ENCODE data around the gene SUPT6H.

- TF ChIP-seq ZNF695 (CRISPR knock-in tag; IDR thresholded peaks at IDR 0.05): no peak
- no peak for TF ChIP-seq ZNF282 (CRISPR knock-in tag; IDR thresholded peaks at IDR 0.05)
- TF ChIP-seq CREB1 (IDR thresholded peaks at IDR 0.05): no peak
- TF ChIP-seq CREB1 (CRISPR knock-in tag; IDR thresholded peaks at IDR 0.05): no peak
- TF ChIP-seq EZH2 (IDR thresholded peaks at IDR 0.05; ENCODE audit: borderline replicate concordance, low read depth, low read length): no peak
- TF ChIP-seq TAF15 (IDR thresholded peaks at IDR 0.05; ENCODE audit: low read depth, low read length): no peak
- TF ChIP-seq USF2 (CRISPR knock-in tag; IDR thresholded peaks at IDR 0.05): no peak
Observed at GRCh38 chr17:28665994-28666393, 4.0 kb downstream of the SUPT6H start.

Data from K562 (cell line).